ENCODE data around the gene C1orf226.
"Not testable (repeated sequence)": the region's sequence is repeated elsewhere in the genome, so short reads cannot be mapped to it uniquely, and the experiment has no call there.

Gene C1orf226

DNA sequence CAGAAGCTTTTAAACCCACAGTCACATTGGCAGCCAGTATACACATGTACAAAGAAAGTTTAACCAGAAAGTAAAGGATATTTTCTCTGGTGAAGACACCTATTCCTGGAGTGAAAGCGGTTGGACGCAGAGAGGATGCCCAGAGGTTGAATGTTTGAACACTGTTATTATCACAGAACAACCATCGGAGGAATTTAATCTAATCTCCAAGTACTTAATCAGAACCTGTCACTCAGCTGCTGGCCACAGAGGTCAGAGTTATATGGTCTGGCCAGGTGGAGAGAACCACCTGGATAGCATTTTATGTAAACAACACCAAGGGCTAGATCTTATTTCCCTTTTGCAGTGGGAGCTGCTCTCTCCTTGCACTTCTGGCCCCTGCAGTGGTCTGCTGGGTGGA, 34.2 kb upstream of the C1orf226 start:
- no peak for DNase-seq (ENCODE audit: low read depth)
- TF ChIP-seq, protein P1, sequence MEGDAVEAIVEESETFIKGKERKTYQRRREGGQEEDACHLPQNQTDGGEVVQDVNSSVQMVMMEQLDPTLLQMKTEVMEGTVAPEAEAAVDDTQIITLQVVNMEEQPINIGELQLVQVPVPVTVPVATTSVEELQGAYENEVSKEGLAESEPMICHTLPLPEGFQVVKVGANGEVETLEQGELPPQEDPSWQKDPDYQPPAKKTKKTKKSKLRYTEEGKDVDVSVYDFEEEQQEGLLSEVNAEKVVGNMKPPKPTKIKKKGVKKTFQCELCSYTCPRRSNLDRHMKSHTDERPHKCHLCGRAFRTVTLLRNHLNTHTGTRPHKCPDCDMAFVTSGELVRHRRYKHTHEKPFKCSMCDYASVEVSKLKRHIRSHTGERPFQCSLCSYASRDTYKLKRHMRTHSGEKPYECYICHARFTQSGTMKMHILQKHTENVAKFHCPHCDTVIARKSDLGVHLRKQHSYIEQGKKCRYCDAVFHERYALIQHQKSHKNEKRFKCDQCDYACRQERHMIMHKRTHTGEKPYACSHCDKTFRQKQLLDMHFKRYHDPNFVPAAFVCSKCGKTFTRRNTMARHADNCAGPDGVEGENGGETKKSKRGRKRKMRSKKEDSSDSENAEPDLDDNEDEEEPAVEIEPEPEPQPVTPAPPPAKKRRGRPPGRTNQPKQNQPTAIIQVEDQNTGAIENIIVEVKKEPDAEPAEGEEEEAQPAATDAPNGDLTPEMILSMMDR (IDR thresholded peaks at IDR 0.05; ENCODE audit: insufficient read depth, low read depth, low read length, missing control alignments), result no peak
- no peak overlapping the region for H3K4me3 ChIP-seq (ENCODE audit: low read length)

DNA sequence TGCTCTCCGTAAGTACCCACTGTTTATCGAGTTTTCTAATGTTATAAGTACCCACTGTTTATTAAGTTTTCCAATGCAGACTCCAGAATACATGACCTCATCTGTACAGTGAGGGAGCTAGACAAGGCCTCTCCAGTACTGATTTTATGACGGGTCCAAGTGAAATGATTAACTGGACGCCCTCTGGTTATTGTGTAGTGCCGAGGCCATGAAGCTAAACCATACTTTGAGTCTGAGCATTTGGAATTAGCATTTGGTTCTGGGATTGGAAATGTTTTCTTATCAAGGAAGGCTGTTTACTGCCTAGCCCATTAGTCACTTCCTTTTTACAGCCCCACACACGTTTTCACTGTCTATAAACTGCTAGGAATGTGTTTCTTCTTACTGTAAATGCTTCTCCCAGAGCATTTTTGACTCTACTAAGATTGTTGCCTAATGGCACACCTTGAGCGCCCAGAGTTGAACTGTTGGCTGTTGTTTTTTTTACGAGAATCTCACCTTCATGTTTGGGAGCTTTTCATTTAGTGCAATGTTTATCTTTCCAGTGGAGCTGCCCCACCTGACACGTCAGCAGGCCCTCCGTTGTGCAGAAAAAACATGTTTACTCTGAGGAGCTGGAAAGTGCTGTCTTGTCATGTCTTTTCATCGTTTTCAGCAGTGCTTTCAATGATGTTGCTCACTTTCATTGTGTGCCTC, 31.7 kb upstream of the C1orf226 start:
- peak; percentile 84 for DNase-seq (ENCODE audit: low read depth)
- TF ChIP-seq, protein P1 (IDR thresholded peaks at IDR 0.05; ENCODE audit: insufficient read depth, low read depth, low read length, missing control alignments), result no peak
- H3K4me3 ChIP-seq (ENCODE audit: low read length), result no peak overlapping the region

DNA sequence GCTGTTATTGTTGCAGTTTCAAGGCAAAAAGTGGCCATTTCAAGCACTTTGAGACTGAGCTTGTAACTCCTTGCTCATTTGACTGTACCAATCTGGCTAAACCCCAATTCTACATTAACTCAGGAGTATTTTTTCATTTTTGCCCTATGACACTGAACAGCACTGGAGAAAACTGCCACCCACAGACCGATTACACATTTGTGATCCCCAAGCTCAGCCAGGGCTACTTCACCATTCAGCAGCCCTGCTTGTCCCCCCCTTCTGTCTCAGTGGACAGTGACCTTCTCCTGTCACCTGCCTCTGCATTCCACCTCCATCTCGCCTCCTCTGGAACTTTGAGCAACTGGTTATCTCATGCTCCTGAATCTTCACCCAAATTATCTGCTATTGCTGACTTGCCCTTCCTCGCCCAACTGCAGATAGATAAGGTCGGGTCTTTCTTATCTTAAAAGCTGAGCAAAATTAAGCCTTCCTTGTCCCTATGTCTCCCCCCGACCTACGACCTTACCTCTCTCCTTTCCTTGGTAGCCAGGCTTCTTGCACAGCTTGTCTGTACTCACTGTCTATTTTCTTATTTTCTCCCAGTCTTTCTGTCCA, 30.2 kb upstream of the C1orf226 start:
- DNase-seq (ENCODE audit: low read depth), result no peak
- TF ChIP-seq, protein P1 (IDR thresholded peaks at IDR 0.05; ENCODE audit: insufficient read depth, low read depth, low read length, missing control alignments), result no peak
- H3K4me3 ChIP-seq (ENCODE audit: low read length), result no peak overlapping the region

DNA sequence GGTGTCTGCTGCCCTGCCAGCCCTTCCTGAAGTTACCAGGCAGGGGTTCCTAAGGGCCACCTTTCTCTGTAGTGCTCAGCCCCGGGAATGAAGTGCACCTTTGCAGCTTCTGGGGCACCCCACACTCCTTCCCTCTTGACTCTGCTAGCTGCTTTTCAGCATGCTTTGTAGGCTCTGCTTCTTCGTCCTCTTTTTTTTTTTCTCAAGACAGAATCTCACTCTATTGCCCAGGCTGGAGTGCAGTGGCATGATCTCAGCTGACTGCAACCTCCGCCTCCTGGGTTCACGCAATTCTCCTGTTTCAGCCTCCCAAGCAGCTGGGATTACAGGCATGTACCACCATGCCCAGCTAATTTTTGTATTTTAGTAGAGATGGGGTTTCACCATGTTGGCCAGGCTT, 29.7 kb upstream of the C1orf226 start:
- not testable (repeated sequence) for DNase-seq (ENCODE audit: low read depth); H3K4me3 ChIP-seq (ENCODE audit: low read length)

DNA sequence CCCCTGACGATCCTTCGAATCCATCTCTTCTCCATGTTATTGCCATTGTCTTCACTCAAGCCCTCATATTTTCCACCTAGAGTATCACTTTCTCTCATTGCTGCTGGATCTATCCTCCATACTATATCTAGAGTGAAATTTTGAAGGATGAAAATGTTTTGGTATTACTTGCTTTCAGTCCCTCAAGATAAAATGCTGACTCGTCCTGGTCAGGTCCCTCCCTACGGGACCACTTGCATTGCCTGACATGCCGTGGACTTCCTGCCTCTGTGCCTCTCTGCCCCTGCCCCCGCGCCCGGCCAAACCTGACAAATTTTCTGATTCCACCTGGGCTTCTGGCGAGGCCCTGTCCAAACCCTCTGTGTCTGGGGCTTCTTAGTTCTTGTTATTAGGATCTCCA, 28.4 kb upstream of the C1orf226 start:
- H3K4me3 ChIP-seq (ENCODE audit: low read length), result no peak overlapping the region
- TF ChIP-seq, protein P1 (IDR thresholded peaks at IDR 0.05; ENCODE audit: insufficient read depth, low read depth, low read length, missing control alignments), result no peak
- DNase-seq (ENCODE audit: low read depth), result no peak

GRCh38 chr1:162353702-162354101, 27.8 kb upstream of the C1orf226 start:
- no peak for DNase-seq (ENCODE audit: low read depth)
- TF ChIP-seq, protein P1 (IDR thresholded peaks at IDR 0.05; ENCODE audit: insufficient read depth, low read depth, low read length, missing control alignments), result no peak
- no peak overlapping the region for H3K4me3 ChIP-seq (ENCODE audit: low read length)

- no peak overlapping the region for H3K4me3 ChIP-seq (ENCODE audit: low read length)
- TF ChIP-seq, protein P1 (IDR thresholded peaks at IDR 0.05; ENCODE audit: insufficient read depth, low read depth, low read length, missing control alignments), result peak; percentile 57
- peak; percentile 61 for DNase-seq (ENCODE audit: low read depth)
Measured at GRCh38 chr1:162357681-162358266, 23.8 kb upstream of the C1orf226 start.

All from epithelial cell of esophagus (primary cell).